HCT116 (cell line): ENCODE results near the gene EIF3L. TPM values are rescaled to one million over a fixed set of nuclear protein-coding genes. Genes with fewer than 3 reads are reported as not detected.

Experiments
- ATAC-seq: fragments of 200-7000 bp; cut with Tn5 transposase; 2 replicates; pipeline ENCODE4 v1.9.1; 2020; ENCODE audit warnings: mild to moderate bottlenecking, moderate library complexity
- BruUV-seq: library from RNA; stranded (reverse); fragments of 400-500 nt; replicated peaks from 2 replicates; lab custom pipeline; 2021; lab: Mats Ljungman, UMichigan
- CTCF ChIA-PET: fragments of 300-600 bp; sonication (Branson Sonifier 250); formaldehyde crosslinking; loops from one replicate; lab custom pipeline; 2021; ENCODE audit warnings: antibody characterized with exemption; lab: Charles Lee
- POLR2A ChIA-PET: fragments of 300-600, 350-600 bp; sonication (Branson Sonifier 250); formaldehyde crosslinking; loops from one replicate; lab custom pipeline; 2021; ENCODE audit warnings: antibody characterized with exemption; lab: Charles Lee
- RAD21 ChIA-PET, 2 experiments: fragments of 300-600 bp; sonication (Branson Sonifier 250); formaldehyde crosslinking; loops; one replicate each; lab custom pipeline; 2023; ENCODE audit warnings: low total read pairs in 2 of 2; ENCODE audit not compliant: uncharacterized antibody in 2 of 2, unreplicated experiment in 2 of 2, low non-redundant PET in 1 of 2; lab: Charles Lee
- DNase-seq: peaks from one replicate; pipeline ENCODE4 v3.0.0-alpha.2; 2010; ENCODE audit warnings: low read depth, low spot score
- H2AFZ ChIP-seq: fragments of 200-600 bp; shearing (Covaris generic), sonication (generic); 2 replicates; pipeline ENCODE4 v1.6.1; 2017; ENCODE audit warnings: low read depth, mixed run types, mixed read lengths, antibody characterized with exemption, low read length; ENCODE audit not compliant: poor library complexity, severe bottlenecking
- H3K27ac ChIP-seq: 2 replicates; pipeline ENCODE4 v1.5.1; 2012; ENCODE audit warnings: low read depth, low read length
- H3K27me3 ChIP-seq: fragments of 200-600 bp; sonication (generic); 2 replicates; pipeline ENCODE4 v1.6.1; 2016; ENCODE audit warnings: mixed run types, low read length, mixed read lengths; ENCODE audit not compliant: insufficient read depth
- H3K36me3 ChIP-seq, 2 experiments: fragments of 200-500 bp in 1 of 2; fragments of 200-600 bp in 1 of 2; sonication (Bioruptor generic) in 1 of 2; sonication (generic) in 1 of 2; 2 replicates each; pipeline versions ENCODE4 v1.5.1 to v1.6.1; 2014 to 2016; ENCODE audit warnings: low read length in 2 of 2, inconsistent platforms in 1 of 2, mixed read lengths in 1 of 2, mixed run types in 1 of 2; ENCODE audit not compliant: insufficient read depth in 2 of 2, control insufficient read depth in 1 of 2
- H3K4me1 ChIP-seq, 2 experiments: fragments of 200-600 bp in 1 of 2; sonication (generic) in 1 of 2; 2 replicates each; pipeline versions ENCODE4 v1.5.1 to v1.6.1; 2012 to 2017; ENCODE audit warnings: low read length in 2 of 2, inconsistent platforms in 1 of 2, mild to moderate bottlenecking in 1 of 2, mixed read lengths in 1 of 2, mixed run types in 1 of 2, moderate library complexity in 1 of 2; ENCODE audit not compliant: insufficient read depth in 2 of 2, control insufficient read depth in 1 of 2
- H3K4me2 ChIP-seq: fragments of 200-600 bp; sonication (generic); 2 replicates; pipeline ENCODE4 v1.6.1; 2017; ENCODE audit warnings: mixed run types, low read length, mixed read lengths
- H3K4me3 ChIP-seq, 2 experiments: fragments of 200-600 bp in 1 of 2; sonication (generic) in 1 of 2; replicated peaks in 1 of 2; 2 replicates each; pipeline ENCODE4 v1.5.1; 2011 to 2016; ENCODE audit warnings: low read length in 2 of 2, control low read depth in 1 of 2, low read depth in 1 of 2, mild to moderate bottlenecking in 1 of 2, mixed read lengths in 1 of 2, mixed run types in 1 of 2
- H3K79me2 ChIP-seq: fragments of 200-600 bp; sonication (generic); 2 replicates; pipeline ENCODE4 v1.6.1; 2017; ENCODE audit warnings: mild to moderate bottlenecking, mixed run types, low read length, moderate library complexity, mixed read lengths; ENCODE audit not compliant: insufficient read depth
- H3K9ac ChIP-seq: fragments of 200-600 bp; sonication (generic); 2 replicates; pipeline ENCODE4 v1.6.1; 2016; ENCODE audit warnings: low read length, mixed read lengths
- H3K9me2 ChIP-seq: fragments of 200-600 bp; sonication (generic), shearing (Covaris generic); 2 replicates; pipeline ENCODE4 v1.6.1; 2017; ENCODE audit warnings: mixed run types, mild to moderate bottlenecking, moderate library complexity; ENCODE audit not compliant: insufficient read depth
- H3K9me3 ChIP-seq, 2 experiments: fragments of 200-500 bp in 1 of 2; fragments of 200-600 bp in 1 of 2; sonication (Bioruptor generic) in 1 of 2; sonication (generic) in 1 of 2; 2 replicates each; pipeline ENCODE4 v1.6.1; 2014 to 2017; ENCODE audit warnings: low read length in 2 of 2, mixed read lengths in 2 of 2, inconsistent platforms in 1 of 2, low read depth in 1 of 2, mild to moderate bottlenecking in 1 of 2, mixed run types in 1 of 2, moderate library complexity in 1 of 2; ENCODE audit not compliant: control insufficient read depth in 1 of 2, insufficient read depth in 1 of 2
- H4K20me1 ChIP-seq: fragments of 200-600 bp; sonication (generic), shearing (Covaris generic); 2 replicates; pipeline ENCODE4 v1.6.1; 2017; ENCODE audit warnings: mixed run types, mild to moderate bottlenecking, moderate library complexity; ENCODE audit not compliant: insufficient read depth
- EGR1 ChIP-seq: IDR thresholded peaks from 2 replicates; pipeline ENCODE4 v1.6.1; 2012; ENCODE audit warnings: low read depth
- EZH2 ChIP-seq: fragments of 200-600 bp; sonication (generic); IDR thresholded peaks from 2 replicates; pipeline ENCODE4 v1.6.1; 2017; ENCODE audit warnings: antibody characterized with exemption, mixed run types
- EZH2phosphoT487 ChIP-seq: fragments of 200-600 bp; IDR thresholded peaks from 2 replicates; pipeline ENCODE4 v1.6.1; 2018; ENCODE audit warnings: antibody characterized with exemption, borderline replicate concordance
- FOSL1 ChIP-seq: IDR thresholded peaks from 2 replicates; pipeline ENCODE4 v1.6.1; 2012; ENCODE audit warnings: low read depth
- POLR2A ChIP-seq: IDR thresholded peaks from 2 replicates; pipeline ENCODE4 v1.7.0; 2011; ENCODE audit warnings: borderline replicate concordance; ENCODE audit not compliant: insufficient read depth, insufficient read length; ENCODE audit errors: extremely low read depth
- POLR2AphosphoS5 ChIP-seq: IDR thresholded peaks from 2 replicates; pipeline ENCODE4 v1.6.1; 2011; ENCODE audit warnings: mild to moderate bottlenecking, low read depth, low read length, moderate library complexity
- RAD21 ChIP-seq: IDR thresholded peaks from 2 replicates; pipeline ENCODE4 v1.6.1; 2012; ENCODE audit warnings: low read depth, mild to moderate bottlenecking
- SIN3A ChIP-seq: IDR thresholded peaks from 2 replicates; pipeline ENCODE4 v1.6.1; 2012; ENCODE audit warnings: low read depth
- SP1 ChIP-seq: IDR thresholded peaks from 2 replicates; pipeline ENCODE4 v1.6.1; 2012; ENCODE audit warnings: low read depth
- SRF ChIP-seq: IDR thresholded peaks from 2 replicates; pipeline ENCODE4 v1.6.1; 2012; ENCODE audit warnings: low read depth
- TCF7L2 ChIP-seq: IDR thresholded peaks from 2 replicates; pipeline ENCODE4 v1.7.0; 2011; ENCODE audit warnings: borderline replicate concordance, inconsistent platforms; ENCODE audit not compliant: insufficient read depth, insufficient read length; ENCODE audit errors: extremely low read depth
- YY1 ChIP-seq: IDR thresholded peaks from 2 replicates; pipeline ENCODE4 v1.6.1; 2011; ENCODE audit warnings: low read length, low read depth, moderate library complexity, mild to moderate bottlenecking; ENCODE audit not compliant: insufficient replicate concordance; ENCODE audit errors: extremely low read depth
- ZFX ChIP-seq: fragments of 450-650 bp; IDR thresholded peaks from 2 replicates; pipeline ENCODE4 v1.6.1; 2017
- intact Hi-C: fragments of 100-400 bp; cut with micrococcal nuclease; formaldehyde crosslinking; loops from 2 replicates; pipeline ENCODE4 v1.10.0; 2022
- total RNA-seq: library from RNA; stranded (reverse); gene quantifications from one replicate; pipeline ENCODE4 v1.2.1, GENCODE V29; 2021; ENCODE audit not compliant: unreplicated experiment
- TF ChIP-seq, protein P1 (sequence below): IDR thresholded peaks from 2 replicates; pipeline ENCODE4 v1.6.1; 2012
- TF ChIP-seq, protein P2 (sequence below), 3 experiments: fragments of 200-600 bp in 1 of 3; sonication (generic) in 1 of 3; IDR thresholded peaks in 2 of 3; conservative IDR thresholded peaks in 1 of 3; 2 replicates each; pipeline ENCODE4 v1.5.1; 2012 to 2017; ENCODE audit warnings: low read depth in 2 of 3, low read length in 2 of 3, antibody characterized with exemption in 1 of 3, borderline replicate concordance in 1 of 3, control low read depth in 1 of 3, mild to moderate bottlenecking in 1 of 3, mixed read lengths in 1 of 3, mixed run types in 1 of 3, moderate library complexity in 1 of 3; ENCODE audit not compliant: insufficient read depth in 1 of 3
- TF ChIP-seq, protein P3 (sequence below): IDR thresholded peaks from 2 replicates; pipeline ENCODE4 v1.6.1; 2012

The EIF3L gene
- total RNA-seq, 1 experiment from 2014 or later = 687 TPM

DNA sequence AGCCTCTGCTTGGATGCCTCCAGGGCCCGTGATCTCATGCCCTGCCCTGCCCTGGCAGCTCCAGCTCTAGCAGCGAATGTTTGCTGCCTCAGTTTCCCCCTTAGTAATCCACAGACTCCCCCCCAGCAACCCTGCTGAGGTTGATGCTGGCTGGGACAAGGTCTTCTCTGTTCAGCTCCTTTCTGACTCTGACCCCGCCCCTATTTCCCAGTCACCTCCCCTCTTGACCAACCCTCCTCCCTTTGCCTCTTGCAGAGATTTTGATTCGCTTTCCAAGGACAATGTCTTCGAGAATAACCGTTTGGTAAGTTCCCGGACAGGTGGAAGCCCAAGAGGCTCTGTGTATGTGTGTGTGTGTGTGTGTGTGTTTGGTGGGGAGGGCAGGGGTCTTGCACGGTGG, 62.5 kb downstream of the EIF3L start:
- ATAC-seq = peak; percentile 46; the same call in 1 of the 2 replicates
- BruUV-seq = no TSS peak
- H3K9me2 ChIP-seq = no peaks in the 10 kb centered on the region
- H3K79me2 ChIP-seq = peaks cover 30% of the 10 kb centered on the region
- H3K27ac ChIP-seq = no peak overlapping the region
- H3K4me1 ChIP-seq = peaks cover 7 to 21% of the 10 kb centered on the region in 2 experiments
- no peak overlapping the region for H2AFZ ChIP-seq
- TF ChIP-seq RAD21 = no peak
- POLR2A ChIA-PET = no interaction called here
- H4K20me1 ChIP-seq = no peaks in the 10 kb centered on the region
- no peak overlapping the region for H3K4me2 ChIP-seq
- H3K4me3 ChIP-seq = no peak overlapping the region
- H3K27me3 ChIP-seq = no peaks in the 10 kb centered on the region
- DNase-seq = no peak
- H3K9me3 ChIP-seq = no peaks in the 10 kb centered on the region
- H3K9ac ChIP-seq = no peak overlapping the region
- CTCF ChIA-PET = no interaction called here
- RAD21 ChIA-PET = no interaction called here
- intact Hi-C loops = no loop called here
- peaks cover 4 to 13% of the 10 kb centered on the region in 2 experiments; a peak in 3 of 4 replicates for H3K36me3 ChIP-seq

DNA sequence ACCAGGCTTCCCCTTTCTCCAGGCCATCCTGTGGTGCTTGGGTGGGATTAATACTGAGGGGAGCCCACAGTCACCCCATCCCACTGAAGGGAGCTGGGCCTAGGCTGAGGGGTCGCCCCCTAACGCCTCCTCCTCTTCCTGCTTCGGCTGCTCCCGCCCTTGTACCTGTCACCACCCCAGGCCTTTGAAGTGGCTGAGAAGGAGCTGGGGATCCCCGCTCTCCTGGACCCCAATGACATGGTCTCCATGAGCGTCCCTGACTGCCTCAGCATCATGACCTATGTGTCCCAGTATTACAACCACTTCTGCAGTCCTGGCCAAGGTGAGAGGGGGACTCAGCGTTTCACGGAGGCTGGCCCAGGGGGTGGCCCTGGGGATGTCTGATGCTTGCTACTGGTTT, 63.0 kb downstream of the EIF3L start:
- POLR2A ChIA-PET = no interaction called here
- no peaks in the 10 kb centered on the region for H3K9me3 ChIP-seq

More for the DNA sequence above, 63.0 kb downstream of the EIF3L start:
- Histone ChIP-seq H3K36me3 (peaks cover 4 to 14% of the 10 kb centered on the region in 2 experiments; a peak in 3 of 4 replicates), H3K9me2 (no peaks in the 10 kb centered on the region), H2AFZ (no peak overlapping the region), H4K20me1 (no peaks in the 10 kb centered on the region), H3K4me2 (no peak overlapping the region), H3K4me3 (no peak overlapping the region), H3K79me2 (peaks cover 25% of the 10 kb centered on the region), H3K27me3 (no peaks in the 10 kb centered on the region), H3K4me1 (peaks cover 7 to 16% of the 10 kb centered on the region in 2 experiments), H3K27ac (no peak overlapping the region), H3K9ac (no peak overlapping the region)
- intact Hi-C loops = no loop called here
- ChIA-PET RAD21 (no interaction called here), CTCF (no interaction called here)
- BruUV-seq = no TSS peak
- ATAC-seq = no peak
- TF ChIP-seq YY1 (no peak), EZH2phosphoT487 (no peak), SIN3A (no peak), ZFX (no peak), SP1 (no peak), POLR2AphosphoS5 (no peak), SRF (no peak), TCF7L2 (no peak), POLR2A (no peak), RAD21 (no peak), EGR1 (no peak), EZH2 (no peak), FOSL1 (no peak)
- TF ChIP-seq, protein P1, sequence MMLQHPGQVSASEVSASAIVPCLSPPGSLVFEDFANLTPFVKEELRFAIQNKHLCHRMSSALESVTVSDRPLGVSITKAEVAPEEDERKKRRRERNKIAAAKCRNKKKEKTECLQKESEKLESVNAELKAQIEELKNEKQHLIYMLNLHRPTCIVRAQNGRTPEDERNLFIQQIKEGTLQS = no peak
- TF ChIP-seq, protein P2, sequence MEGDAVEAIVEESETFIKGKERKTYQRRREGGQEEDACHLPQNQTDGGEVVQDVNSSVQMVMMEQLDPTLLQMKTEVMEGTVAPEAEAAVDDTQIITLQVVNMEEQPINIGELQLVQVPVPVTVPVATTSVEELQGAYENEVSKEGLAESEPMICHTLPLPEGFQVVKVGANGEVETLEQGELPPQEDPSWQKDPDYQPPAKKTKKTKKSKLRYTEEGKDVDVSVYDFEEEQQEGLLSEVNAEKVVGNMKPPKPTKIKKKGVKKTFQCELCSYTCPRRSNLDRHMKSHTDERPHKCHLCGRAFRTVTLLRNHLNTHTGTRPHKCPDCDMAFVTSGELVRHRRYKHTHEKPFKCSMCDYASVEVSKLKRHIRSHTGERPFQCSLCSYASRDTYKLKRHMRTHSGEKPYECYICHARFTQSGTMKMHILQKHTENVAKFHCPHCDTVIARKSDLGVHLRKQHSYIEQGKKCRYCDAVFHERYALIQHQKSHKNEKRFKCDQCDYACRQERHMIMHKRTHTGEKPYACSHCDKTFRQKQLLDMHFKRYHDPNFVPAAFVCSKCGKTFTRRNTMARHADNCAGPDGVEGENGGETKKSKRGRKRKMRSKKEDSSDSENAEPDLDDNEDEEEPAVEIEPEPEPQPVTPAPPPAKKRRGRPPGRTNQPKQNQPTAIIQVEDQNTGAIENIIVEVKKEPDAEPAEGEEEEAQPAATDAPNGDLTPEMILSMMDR (IDR thresholded peaks at IDR 0.05 in 2 of 3, conservative IDR thresholded peaks at IDR 0.05 in 1 of 3; ENCODE audit: borderline replicate concordance in 1 of 3, insufficient read depth in 1 of 3, low read depth in 2 of 3, low read length in 2 of 3) = no peak
- TF ChIP-seq, protein P3, sequence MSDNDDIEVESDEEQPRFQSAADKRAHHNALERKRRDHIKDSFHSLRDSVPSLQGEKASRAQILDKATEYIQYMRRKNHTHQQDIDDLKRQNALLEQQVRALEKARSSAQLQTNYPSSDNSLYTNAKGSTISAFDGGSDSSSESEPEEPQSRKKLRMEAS = no peak
- no peak for DNase-seq
